ENCODE results near the gene APCDD1L.

GRCh38 chr20:58551631-58552030 is 36.4 kb upstream of the APCDD1L start:
- TF ChIP-seq CTCF (IDR thresholded peaks at IDR 0.05) (no peak), POLR2A (IDR thresholded peaks at IDR 0.05) (no peak)

Measured in heart left ventricle (tissue), 13 donors.